Keratinocyte (primary cell): Measurements from ENCODE around the gene CCDC12. TPM values are rescaled to one million over a fixed set of nuclear protein-coding genes. Genes with fewer than 3 reads are reported as not detected.
A peak's percentile ranks its signal among the peaks of the same experiment; 100 is the strongest.

ENCODE experiments used
- DNase-seq: peaks from one replicate; pipeline ENCODE4 v3.0.0-alpha.2; 2011; ENCODE audit warnings: low read depth, missing footprints, low spot score
- FAIRE-seq: peaks from 2 replicates; lab custom pipeline; 2011; peaks lifted over from hg19 to GRCh38; lab: Jason Lieb, UNC
- H2AFZ ChIP-seq: 2 replicates; pipeline ENCODE4 v1.6.0; 2012; ENCODE audit warnings: low read length, control low read depth, inconsistent platforms; ENCODE audit not compliant: control insufficient read depth
- H3K27ac ChIP-seq: 2 replicates; pipeline ENCODE4 v1.5.1; 2011; ENCODE audit warnings: low read length; ENCODE audit not compliant: control insufficient read depth, insufficient read depth
- H3K27me3 ChIP-seq: 3 replicates; pipeline ENCODE4 v1.6.0; 2011; ENCODE audit warnings: low read length; ENCODE audit not compliant: control insufficient read depth, insufficient read depth; ENCODE audit errors: extremely low read depth
- H3K36me3 ChIP-seq, 2 experiments: 2 replicates in 1 of 2; 3 replicates in 1 of 2; pipeline ENCODE4 v1.5.1; 2011; ENCODE audit warnings: low read length in 2 of 2, mild to moderate bottlenecking in 1 of 2; ENCODE audit not compliant: control insufficient read depth in 2 of 2, insufficient read depth in 2 of 2; ENCODE audit errors: extremely low read depth in 1 of 2
- H3K4me1 ChIP-seq: 3 replicates; pipeline ENCODE4 v1.5.1; 2011; ENCODE audit warnings: low read length; ENCODE audit not compliant: control insufficient read depth, insufficient read depth; ENCODE audit errors: extremely low read depth
- H3K4me2 ChIP-seq: 3 replicates; pipeline ENCODE4 v1.6.0; 2011; ENCODE audit warnings: low read depth, low read length; ENCODE audit not compliant: control insufficient read depth, insufficient read depth; ENCODE audit errors: extremely low read depth
- H3K4me3 ChIP-seq, 3 experiments: fragments of 200-600 bp in 1 of 3; sonication (generic) in 1 of 3; 2 replicates in 2 of 3; 3 replicates in 1 of 3; pipeline ENCODE4 v1.5.1; 2011 to 2016; ENCODE audit warnings: low read length in 3 of 3, mild to moderate bottlenecking in 3 of 3, control low read depth in 2 of 3, inconsistent platforms in 1 of 3, low read depth in 1 of 3, mixed read lengths in 1 of 3, mixed run types in 1 of 3, moderate library complexity in 1 of 3; ENCODE audit not compliant: control insufficient read depth in 2 of 3, insufficient read depth in 2 of 3; ENCODE audit errors: extremely low read depth in 1 of 3
- H3K79me2 ChIP-seq: 2 replicates; pipeline ENCODE4 v1.6.0; 2012; ENCODE audit warnings: low read length; ENCODE audit not compliant: control insufficient read depth, insufficient read depth
- H3K9ac ChIP-seq: 3 replicates; pipeline ENCODE4 v1.6.0; 2011; ENCODE audit warnings: low read length; ENCODE audit not compliant: control insufficient read depth, insufficient read depth; ENCODE audit errors: extremely low read depth
- H3K9me1 ChIP-seq: 3 replicates; pipeline ENCODE4 v1.6.0; 2011; ENCODE audit warnings: low read length; ENCODE audit not compliant: control insufficient read depth, insufficient read depth; ENCODE audit errors: extremely low read depth
- H3K9me3 ChIP-seq: 2 replicates; pipeline ENCODE4 v1.5.1; 2012; ENCODE audit warnings: low read depth, low read length; ENCODE audit not compliant: control insufficient read depth
- H4K20me1 ChIP-seq: 3 replicates; pipeline ENCODE4 v1.6.0; 2011; ENCODE audit warnings: low read length; ENCODE audit not compliant: control insufficient read depth, insufficient read depth; ENCODE audit errors: extremely low read depth
- CTCF ChIP-seq, 3 experiments: IDR thresholded peaks in 1 of 3; conservative IDR thresholded peaks in 1 of 3; optimal IDR thresholded peaks in 1 of 3; 2 replicates in 2 of 3; 3 replicates in 1 of 3; pipeline versions ENCODE3 to v1.5.1; 2011; ENCODE audit warnings: low read length in 3 of 3, mild to moderate bottlenecking in 3 of 3, moderate library complexity in 2 of 3, control low read depth in 1 of 3, inconsistent platforms in 1 of 3; ENCODE audit not compliant: insufficient read depth in 2 of 3; ENCODE audit errors: extremely low read depth in 1 of 3
- EZH2 ChIP-seq: IDR thresholded peaks from one replicate; pipeline ENCODE4 v1.6.1; 2012; ENCODE audit warnings: inconsistent platforms, mild to moderate bottlenecking, low read length, moderate library complexity
- dilution Hi-C: fragments of 300-500 bp; cut with MboI; formaldehyde crosslinking; loops from one replicate; pipeline ENCODE4 v1.7.0; 2020; ENCODE audit warnings: low sequenced_read_pairs; ENCODE audit not compliant: extremely low pct_ligation_motif_present
- polyA minus RNA-seq, 3 experiments: library from RNA; depleted of rRNA, polyadenylated mRNA; stranded (reverse); fragments of >200 nt; gene quantifications; 1 replicate in 1 of 3; 2 replicates in 1 of 3; 3 replicates in 1 of 3; pipeline ENCODE4 v1.2.3, GENCODE V29; 2011
- polyA plus RNA-seq, 5 experiments: library from polyadenylated mRNA; depleted of rRNA in 3 of 5; stranded (reverse) in 3 of 5; stranded (forward) in 1 of 5; unstranded in 1 of 5; fragments of >200 nt; gene quantifications; 1 replicate in 1 of 5; 2 replicates in 3 of 5; 3 replicates in 1 of 5; pipeline versions ENCODE4 v1.2.1 to v1.2.3, GENCODE V29; 2011 to 2012; ENCODE audit warnings: missing spikeins in 2 of 5, low read depth in 1 of 5, low replicate concordance in 1 of 5

The CCDC12 gene
- 24.0 to 41.9 TPM (median 27.5 TPM) in 3 replicates for polyA plus RNA-seq
- 31.5 TPM for polyA plus RNA-seq (2011; ENCODE audit: low read depth)
- 16.8 and 27.1 TPM in 2 replicates for polyA plus RNA-seq (2011; cell fraction: cytosol; rRNA removed)
- polyA plus RNA-seq (2011; cell fraction: nucleus; rRNA removed), result 41.0 and 42.0 TPM in 2 replicates
- 34.8 and 39.2 TPM in 2 replicates for polyA plus RNA-seq (2012; ENCODE audit: low replicate concordance)
- 17.9 to 28.4 TPM (median 25.3 TPM) in 3 replicates for polyA minus RNA-seq
- polyA minus RNA-seq (2011; cell fraction: cytosol; rRNA and poly(A)+ RNA removed), result 20.3 TPM
- polyA minus RNA-seq (2011; cell fraction: nucleus; rRNA and poly(A)+ RNA removed), result 17.5 and 18.6 TPM in 2 replicates

- no peak for TF ChIP-seq CTCF (optimal IDR thresholded peaks at IDR 0.05 in 1 of 3, IDR thresholded peaks at IDR 0.05 in 1 of 3, conservative IDR thresholded peaks at IDR 0.05 in 1 of 3; ENCODE audit: extremely low read depth in 1 of 3, insufficient read depth in 2 of 3, low read length in 3 of 3)
- no peaks in the 10 kb centered on the region for H3K9me3 ChIP-seq
- H3K27me3 ChIP-seq, result no peaks in the 10 kb centered on the region
- peaks cover 2 to 5% of the 10 kb centered on the region in 2 experiments for H3K36me3 ChIP-seq
- DNase-seq, result peak; percentile 95
- H3K4me2 ChIP-seq, result peak within 1 kb of the TSS; percentile 62
- dilution Hi-C loops, result no loop called here
- H3K27ac ChIP-seq, result peak within 1 kb of the TSS; percentile 99
- H3K9me1 ChIP-seq, result no peaks in the 10 kb centered on the region
- H3K4me1 ChIP-seq, result peaks cover 34% of the 10 kb centered on the region
- H3K79me2 ChIP-seq, result peaks cover 51% of the 10 kb centered on the region
- FAIRE-seq, result peak; percentile 26
- peak within 1 kb of the TSS; percentile 100 for H3K9ac ChIP-seq
- peaks cover 9% of the 10 kb centered on the region for H4K20me1 ChIP-seq
- H2AFZ ChIP-seq, result peak within 1 kb of the TSS; percentile 98
- H3K4me3 ChIP-seq, result peak within 1 kb of the TSS; percentile 91 to 95 (median 94)
Measured at GRCh38 chr3:46976326-46977190, at the start of gene CCDC12. Gene CCDC12 (minus strand): TSS chr3:46976745. CDS start chr3:46976732, 13 bp downstream.

- Histone ChIP-seq H3K9me3 (no peaks in the 10 kb centered on the region), H3K27me3 (no peaks in the 10 kb centered on the region), H4K20me1 (peaks cover 3% of the 10 kb centered on the region), H3K79me2 (peaks cover 24% of the 10 kb centered on the region), H3K36me3 (peaks cover 3 to 12% of the 10 kb centered on the region in 2 experiments), H3K4me2 (no peak overlapping the region), H3K4me3 (no peak overlapping the region), H3K9ac (no peak overlapping the region), H3K9me1 (peaks cover 4% of the 10 kb centered on the region), H3K27ac (no peak overlapping the region), H2AFZ (no peak overlapping the region), H3K4me1 (peaks cover 5% of the 10 kb centered on the region)
- no peak for DNase-seq
- dilution Hi-C loops, result no loop called here
- no peak for FAIRE-seq
- TF ChIP-seq EZH2 (no peak), CTCF (optimal IDR thresholded peaks at IDR 0.05 in 1 of 3, IDR thresholded peaks at IDR 0.05 in 1 of 3, conservative IDR thresholded peaks at IDR 0.05 in 1 of 3; ENCODE audit: extremely low read depth in 1 of 3, insufficient read depth in 2 of 3, low read length in 3 of 3) (peak in 1 of 3 experiments; percentile 36)
Measured at GRCh38 chr3:47024932-47025331, 48.4 kb upstream of the CCDC12 start.
